Measurements from ENCODE around the gene DNER.
A peak's percentile ranks its signal among the peaks of the same experiment; 100 is the strongest.
"Not testable (repeated sequence)": the region's sequence is repeated elsewhere in the genome, so short reads cannot be mapped to it uniquely, and the experiment has no call there.

The DNER gene

DNA sequence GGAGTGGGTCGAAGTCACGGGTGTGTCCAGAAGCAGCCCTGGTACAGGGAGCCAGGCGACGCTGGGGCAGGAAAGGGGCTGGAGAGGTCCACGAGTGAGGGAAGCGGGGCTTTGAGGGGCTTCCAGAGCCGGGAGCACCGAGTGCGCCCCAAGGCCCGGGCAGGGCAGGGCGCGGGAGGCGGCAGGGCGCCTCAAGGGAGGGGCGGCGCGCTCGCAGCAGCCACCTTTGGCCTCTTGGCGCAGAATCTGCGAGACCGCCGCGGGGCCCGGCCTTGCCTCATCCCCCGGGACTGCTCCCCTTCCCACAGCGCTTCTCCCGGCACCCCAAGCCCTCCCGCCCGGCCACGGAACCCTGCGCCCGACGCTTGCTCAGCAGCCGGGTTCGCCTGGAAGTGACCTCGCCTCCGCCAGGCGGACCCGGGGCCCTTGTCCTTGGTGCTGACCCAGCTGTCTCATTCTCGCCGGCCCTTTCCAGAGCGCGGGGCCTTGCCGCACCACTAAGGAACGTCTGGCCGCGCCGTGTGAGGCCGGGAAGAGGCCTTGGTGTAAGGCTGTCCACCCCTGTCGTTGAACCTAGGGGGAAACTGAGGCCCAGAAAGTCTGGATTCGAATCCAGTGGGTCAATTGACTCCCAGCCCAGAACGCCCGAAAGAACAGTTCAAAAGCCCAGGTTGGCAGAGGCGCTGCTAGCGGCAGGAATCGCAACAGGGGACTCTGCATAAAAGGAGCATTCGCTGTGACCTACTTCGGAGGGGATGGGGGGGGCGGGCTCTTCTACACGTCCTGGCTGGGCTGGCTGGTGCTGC is 584 bp upstream of the DNER start:
- peak; percentile 70 for DNase-seq

- peak; percentile 15 for DNase-seq
Observed at GRCh38 chr2:229713371-229714079, 830 bp downstream of the DNER start.

GRCh38 chr2:229712136-229712535 is 2.2 kb downstream of the DNER start:
- peak; percentile 37 for DNase-seq

DNA sequence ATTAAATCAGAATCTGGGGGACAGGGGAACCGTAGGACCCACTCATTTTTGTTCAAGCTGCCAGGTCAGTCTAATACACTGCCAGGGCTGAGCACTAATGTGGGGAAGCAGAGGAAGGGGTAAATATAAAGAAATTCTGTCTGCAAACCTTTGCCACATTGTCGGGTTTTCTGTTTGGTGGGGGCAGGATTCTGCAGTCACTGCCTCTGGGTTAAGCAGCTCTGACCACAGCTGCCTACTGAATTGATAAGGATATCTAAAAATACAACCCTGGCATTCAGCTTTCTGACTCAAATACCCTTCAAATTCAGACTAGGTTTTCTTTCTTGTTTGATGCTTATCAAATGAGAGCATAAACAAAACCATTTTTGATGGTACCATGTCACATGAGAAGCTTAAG is 6.0 kb downstream of the DNER start:
- DNase-seq = no peak

DNA sequence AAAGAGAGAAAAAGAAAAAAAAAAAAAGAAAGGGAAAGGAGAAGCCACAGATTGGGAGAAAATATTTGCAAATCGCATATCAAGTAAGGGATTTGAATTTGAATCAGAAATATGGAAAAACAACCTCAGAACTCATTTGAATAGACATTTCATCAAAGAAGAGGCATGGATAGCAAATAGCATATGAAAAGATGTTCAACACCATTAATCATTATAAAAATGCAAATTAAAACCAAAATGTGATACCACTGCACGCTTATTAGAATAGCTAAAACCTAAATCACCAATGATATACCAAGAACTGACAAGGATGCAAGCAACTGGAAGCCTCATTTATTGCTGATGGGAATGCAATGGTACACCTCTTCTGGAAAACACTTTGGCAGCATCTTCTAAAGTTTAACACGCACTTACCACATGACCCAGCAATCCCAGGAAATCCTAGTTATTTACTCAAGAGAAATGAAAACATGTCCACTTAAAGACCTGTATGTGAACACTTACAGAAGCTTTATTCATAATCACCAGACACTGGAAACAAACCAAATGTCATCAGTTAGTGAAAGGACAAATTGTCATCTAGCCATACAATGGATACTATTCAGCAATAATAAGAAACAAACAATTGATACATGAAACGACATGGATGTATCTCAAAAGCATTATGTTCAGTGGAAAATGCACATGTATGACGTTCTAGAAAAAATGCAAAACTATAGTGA is 10.3 kb downstream of the DNER start:
- no peak for DNase-seq

DNA sequence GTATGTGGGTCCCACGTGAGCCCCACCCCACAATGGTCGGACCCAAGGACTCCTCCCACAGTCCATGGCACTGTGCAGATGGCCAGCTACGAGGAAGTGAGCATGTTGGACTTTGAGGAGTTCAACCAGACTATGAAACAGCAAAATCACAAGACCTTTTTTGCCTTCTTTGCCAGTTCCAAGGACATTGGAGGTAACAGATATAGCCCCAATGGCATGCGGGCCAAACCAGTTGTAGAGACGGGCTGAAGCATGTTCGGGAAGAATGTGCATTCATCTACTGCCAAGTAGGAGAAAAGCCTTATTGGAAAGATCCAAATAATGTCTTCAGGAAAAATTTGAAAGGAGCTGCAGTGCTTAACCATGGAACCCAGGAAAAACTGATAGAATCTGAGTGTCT is 12.6 kb downstream of the DNER start:
- DNase-seq = no peak

DNA sequence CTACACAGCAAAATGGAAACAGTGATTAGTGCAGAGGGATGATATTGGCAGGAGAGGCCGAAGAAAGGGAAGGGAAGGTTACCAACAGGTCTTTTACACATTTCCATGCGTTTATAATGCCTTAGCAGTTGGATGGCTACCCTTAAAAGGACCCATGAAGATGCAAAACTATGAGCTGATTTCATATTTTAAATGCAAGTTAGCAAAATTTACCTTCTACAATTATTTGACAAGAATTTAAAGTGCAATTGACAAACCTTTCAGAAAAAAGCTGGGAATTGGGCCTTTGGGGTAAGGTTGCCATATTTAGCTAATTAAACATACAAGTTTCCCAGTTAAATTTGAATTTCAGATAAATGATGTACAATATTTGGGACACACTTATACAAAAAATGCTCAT is 13.3 kb downstream of the DNER start:
- no peak for DNase-seq

- DNase-seq = no peak
Observed at GRCh38 chr2:229695961-229696360, 18.4 kb downstream of the DNER start.

GRCh38 chr2:229693845-229694244 is 20.5 kb downstream of the DNER start:
- DNase-seq = not testable (repeated sequence)

DNA sequence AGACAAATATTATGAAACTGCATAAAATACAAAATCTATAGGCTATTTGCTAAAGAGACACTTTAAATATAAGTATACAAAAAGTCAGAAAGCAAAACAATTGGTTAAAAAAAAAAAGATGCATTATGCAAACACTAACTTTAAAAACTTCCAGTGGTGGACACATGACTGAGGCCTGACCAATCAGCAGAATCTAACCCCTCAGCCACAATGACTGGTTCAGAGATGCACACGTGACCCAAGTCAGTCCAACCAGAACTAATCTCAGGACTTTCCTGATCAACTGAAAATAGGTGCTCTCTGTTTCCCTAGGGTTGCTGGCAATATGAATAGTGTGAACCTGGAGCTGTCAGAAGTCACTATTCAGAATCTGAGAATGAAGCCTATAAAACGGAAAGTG is 22.7 kb downstream of the DNER start:
- no peak for DNase-seq

DNA sequence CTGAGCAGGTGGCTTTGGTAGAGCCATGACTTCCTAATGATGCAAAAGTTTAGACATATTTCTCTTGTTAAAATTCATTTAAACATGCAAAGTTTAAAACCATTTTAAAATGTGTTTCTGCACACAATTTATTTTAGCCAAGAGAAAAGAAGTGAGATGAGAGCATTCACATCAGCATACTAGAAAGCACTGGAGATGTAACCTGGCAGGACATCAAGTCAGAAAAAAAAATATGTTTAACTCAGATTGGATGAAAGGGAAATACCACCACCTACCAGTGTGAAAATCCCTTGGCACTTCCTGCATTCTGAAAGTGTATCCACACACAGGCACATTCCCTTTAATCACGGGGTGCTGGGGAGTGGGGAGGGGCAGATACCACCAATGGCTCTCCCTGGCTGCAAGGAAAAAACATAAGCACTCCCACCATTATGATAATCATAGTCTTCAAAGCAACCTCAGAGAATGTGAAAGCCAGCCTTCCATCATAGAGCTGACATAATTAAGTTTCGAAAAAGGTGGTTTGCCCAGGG is 25.0 kb downstream of the DNER start:
- no peak for DNase-seq

DNA sequence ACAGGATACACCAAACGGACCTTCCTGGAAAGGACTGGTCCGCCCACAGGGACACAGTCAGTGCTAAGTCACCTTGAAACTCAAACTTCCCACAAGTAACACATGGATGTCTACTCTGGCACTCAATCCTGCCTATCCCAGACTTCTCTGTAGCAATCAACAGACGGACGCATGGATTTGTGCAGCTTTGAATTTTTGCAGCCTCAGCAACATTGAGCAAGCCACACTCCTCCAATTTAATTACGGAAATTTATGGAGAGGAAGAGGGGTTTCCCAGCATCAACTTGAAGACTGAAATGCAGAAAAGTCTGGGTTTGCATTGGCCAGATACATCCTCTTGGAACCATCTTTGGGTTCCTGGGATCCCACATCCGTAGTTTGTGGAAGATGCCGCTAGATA is 26.2 kb downstream of the DNER start:
- no peak for DNase-seq

- no peak for DNase-seq
Observed at GRCh38 chr2:229686122-229686919, 28.0 kb downstream of the DNER start.

- no peak for DNase-seq
Observed at GRCh38 chr2:229684942-229685562, 29.3 kb downstream of the DNER start.

GRCh38 chr2:229679393-229680125 is 34.8 kb downstream of the DNER start:
- DNase-seq = no peak

DNA sequence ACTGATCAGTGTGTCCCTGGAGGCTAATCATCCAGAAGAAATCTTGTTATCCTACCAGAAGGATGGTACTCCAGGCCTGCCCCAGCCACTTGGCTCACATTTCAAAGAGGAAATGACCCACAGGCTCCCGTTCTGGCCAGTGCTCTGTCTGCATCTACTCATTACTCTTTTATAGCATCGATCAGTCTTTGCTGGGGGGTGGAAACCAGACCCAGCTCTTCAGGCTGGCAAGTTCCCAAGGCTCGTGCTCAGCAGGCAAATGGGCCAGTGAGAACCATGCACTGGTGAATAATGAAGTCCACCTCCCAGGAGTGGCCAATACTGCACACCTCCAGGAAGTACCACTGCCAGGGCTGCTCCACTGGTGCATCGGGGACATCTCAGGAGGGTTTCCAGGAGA is 38.8 kb downstream of the DNER start:
- DNase-seq = no peak

DNA sequence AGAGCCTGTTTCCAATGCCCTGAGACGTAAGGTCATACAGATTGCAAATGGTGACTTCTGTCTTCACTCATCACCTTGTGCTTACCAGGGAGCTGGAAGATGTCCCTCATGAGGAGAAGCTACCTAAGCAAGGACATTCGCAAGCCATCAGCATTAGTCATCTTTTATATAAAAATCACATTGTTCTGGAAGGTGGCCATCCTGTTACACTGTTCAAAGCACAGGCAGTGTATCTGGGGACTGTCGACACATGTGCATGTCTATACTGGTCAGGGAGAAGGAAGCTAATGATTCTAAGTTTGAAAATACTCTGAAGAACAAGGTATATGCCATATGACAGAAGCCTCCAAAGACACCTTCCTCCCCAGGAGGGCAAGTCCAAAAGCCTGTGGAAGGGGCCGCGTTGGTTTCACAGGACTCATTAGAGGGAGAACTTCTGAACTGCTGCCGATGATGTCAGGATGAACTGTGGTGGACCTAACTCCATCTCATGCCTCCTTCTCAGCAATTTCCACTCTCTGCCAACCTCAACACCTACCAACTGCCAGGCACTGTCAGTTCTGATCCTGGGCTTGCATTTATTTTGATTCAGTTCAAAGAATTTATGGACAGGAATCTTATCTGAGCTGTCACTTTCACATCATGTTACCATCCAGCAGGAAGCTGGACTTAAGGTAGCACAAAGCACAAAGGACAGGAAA is 39.4 kb downstream of the DNER start:
- no peak for DNase-seq

- DNase-seq = no peak
Observed at GRCh38 chr2:229673676-229674075, 40.7 kb downstream of the DNER start.

DNA sequence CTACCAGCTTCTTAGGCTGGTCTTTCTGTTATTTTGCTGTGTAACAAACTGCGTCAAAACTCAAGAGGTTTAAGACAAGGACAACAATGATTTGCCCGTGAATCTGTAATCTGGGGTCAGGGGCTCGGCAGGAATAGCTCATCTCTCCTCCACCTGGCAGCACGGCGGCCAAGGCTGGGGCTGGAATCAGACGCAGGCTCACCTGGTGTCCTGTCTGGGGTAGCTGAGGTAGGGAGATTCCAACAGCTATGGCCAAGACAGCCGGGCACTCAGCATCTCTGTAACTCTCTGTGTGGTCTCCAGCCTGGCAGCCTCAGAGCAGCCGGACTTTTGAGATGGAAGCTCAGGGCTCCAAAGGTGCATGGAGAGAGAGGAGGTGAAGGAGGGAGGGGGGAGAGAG is 42.3 kb downstream of the DNER start:
- no peak for DNase-seq

DNA sequence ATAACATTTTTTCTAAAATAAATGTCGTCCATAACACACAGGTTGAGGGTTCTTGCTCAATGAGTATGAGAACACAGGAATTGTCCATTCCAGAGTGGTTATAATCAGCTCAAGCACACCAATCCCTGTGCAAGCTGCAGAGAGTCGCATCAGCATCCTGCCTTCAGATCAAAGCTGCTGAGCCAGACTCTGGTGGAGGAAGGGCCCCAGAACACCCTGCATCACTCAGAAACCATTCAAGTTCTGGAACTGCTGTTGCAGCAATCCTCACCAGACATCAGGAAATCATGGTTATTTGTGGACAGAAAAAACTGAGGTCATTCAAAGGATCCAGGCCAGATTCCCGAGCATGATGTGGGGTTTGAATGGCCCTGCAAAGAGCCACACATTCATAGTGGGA is 44.5 kb downstream of the DNER start:
- no peak for DNase-seq

- no peak for DNase-seq
Observed at GRCh38 chr2:229666811-229667210, 47.5 kb downstream of the DNER start.
